Fibroblast of pulmonary artery (primary cell): ENCODE measurements around the gene ZNF407.

Source experiments
- DNase-seq: peaks from one replicate; pipeline ENCODE4 v3.0.0-alpha.2; 2010; ENCODE audit warnings: low read depth
- H3K4me3 ChIP-seq: replicated peaks from 2 replicates; pipeline ENCODE4 v1.5.1; 2011; ENCODE audit warnings: low read depth, mild to moderate bottlenecking, control low read depth, low read length, moderate library complexity
- TF ChIP-seq, protein P1 (sequence below): IDR thresholded peaks from 2 replicates; pipeline ENCODE4 v1.5.1; 2011; ENCODE audit warnings: mild to moderate bottlenecking, control low read depth, low read length, inconsistent platforms; ENCODE audit errors: missing control alignments

The ZNF407 gene

DNA sequence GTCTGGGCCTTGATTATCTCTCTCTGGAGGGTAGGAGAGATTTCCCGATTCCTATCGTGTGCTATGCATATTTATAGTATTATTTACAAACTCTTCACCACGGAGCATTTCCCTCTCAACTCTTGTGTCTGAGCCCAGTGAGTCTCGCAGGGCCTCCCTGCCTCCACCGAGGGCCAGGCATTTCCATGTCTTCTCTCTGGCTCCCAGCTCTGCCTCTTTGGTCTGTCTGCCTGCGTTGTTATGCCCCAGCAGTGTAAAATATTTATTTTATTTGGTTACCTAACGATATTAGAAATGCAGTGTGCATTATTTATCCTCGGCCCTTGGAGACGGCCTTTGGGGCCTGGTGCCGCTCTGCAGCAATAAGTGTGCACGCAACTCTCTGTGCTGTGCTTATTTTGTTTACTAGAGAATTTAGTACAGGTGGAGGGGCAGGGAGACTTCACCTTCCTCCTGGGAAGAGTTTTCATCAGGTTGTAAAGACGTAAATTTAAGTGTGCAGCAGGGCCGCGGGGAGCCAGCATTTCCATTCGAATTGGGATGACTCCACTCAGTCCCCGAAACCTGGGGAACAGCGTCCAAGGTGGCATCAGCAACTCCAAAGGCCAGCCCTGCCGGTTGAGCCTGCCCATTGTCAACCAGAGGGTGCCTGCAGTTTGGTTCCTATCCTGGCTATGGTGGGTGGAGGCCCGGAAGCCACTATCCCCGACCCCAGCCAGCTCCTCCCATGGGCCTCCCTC, 511.1 kb downstream of the ZNF407 start:
- TF ChIP-seq, protein P1, sequence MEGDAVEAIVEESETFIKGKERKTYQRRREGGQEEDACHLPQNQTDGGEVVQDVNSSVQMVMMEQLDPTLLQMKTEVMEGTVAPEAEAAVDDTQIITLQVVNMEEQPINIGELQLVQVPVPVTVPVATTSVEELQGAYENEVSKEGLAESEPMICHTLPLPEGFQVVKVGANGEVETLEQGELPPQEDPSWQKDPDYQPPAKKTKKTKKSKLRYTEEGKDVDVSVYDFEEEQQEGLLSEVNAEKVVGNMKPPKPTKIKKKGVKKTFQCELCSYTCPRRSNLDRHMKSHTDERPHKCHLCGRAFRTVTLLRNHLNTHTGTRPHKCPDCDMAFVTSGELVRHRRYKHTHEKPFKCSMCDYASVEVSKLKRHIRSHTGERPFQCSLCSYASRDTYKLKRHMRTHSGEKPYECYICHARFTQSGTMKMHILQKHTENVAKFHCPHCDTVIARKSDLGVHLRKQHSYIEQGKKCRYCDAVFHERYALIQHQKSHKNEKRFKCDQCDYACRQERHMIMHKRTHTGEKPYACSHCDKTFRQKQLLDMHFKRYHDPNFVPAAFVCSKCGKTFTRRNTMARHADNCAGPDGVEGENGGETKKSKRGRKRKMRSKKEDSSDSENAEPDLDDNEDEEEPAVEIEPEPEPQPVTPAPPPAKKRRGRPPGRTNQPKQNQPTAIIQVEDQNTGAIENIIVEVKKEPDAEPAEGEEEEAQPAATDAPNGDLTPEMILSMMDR = no peak
- no peak overlapping the region for H3K4me3 ChIP-seq
- DNase-seq = no peak

DNA sequence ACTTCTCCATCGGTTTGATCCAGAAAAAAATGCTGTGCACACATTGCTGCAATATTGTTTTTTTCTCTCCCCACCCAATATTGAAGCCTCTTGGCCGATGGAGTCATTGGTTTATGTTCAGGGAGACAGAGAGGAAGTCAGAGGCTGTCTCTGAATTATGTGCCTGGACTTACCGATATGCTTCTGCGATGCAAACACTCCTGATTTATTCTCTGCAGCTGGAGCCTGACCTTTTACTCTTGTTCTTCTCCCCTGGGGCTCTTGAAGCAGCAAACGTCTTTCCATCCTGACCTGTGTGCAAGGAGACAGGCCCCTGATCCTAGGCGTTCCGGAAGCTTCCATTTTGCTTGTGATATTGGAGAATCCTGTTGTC, 511.6 kb downstream of the ZNF407 start:
- DNase-seq = no peak
- TF ChIP-seq, protein P1 = no peak

GRCh38 chr18:75109819-75110218, 512.1 kb downstream of the ZNF407 start:
- no peak for DNase-seq
- TF ChIP-seq, protein P1 = no peak
- no peak overlapping the region for H3K4me3 ChIP-seq

More for the DNA sequence above, 511.6 kb downstream of the ZNF407 start:
- no peak overlapping the region for H3K4me3 ChIP-seq

DNA sequence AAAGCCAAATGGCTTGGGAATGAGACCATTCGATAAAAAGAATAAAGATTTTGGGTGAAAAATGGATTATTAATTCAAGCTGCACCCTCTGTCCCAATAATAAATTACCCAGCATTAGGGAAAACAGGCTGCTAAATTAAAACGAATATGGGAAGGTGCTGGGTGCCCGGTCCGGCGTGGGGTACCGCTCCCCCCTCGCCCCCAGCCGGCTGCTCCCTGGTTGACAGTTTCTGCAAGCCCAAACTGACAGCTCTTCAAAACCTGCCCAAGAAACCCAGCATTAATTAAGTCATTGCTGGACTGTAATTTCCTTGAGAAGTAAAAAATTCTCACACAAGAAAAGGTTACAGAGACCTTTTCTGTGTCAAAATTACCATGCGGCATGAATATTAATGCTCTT, 512.6 kb downstream of the ZNF407 start:
- no peak for DNase-seq
- TF ChIP-seq, protein P1 = no peak
- no peak overlapping the region for H3K4me3 ChIP-seq

DNA sequence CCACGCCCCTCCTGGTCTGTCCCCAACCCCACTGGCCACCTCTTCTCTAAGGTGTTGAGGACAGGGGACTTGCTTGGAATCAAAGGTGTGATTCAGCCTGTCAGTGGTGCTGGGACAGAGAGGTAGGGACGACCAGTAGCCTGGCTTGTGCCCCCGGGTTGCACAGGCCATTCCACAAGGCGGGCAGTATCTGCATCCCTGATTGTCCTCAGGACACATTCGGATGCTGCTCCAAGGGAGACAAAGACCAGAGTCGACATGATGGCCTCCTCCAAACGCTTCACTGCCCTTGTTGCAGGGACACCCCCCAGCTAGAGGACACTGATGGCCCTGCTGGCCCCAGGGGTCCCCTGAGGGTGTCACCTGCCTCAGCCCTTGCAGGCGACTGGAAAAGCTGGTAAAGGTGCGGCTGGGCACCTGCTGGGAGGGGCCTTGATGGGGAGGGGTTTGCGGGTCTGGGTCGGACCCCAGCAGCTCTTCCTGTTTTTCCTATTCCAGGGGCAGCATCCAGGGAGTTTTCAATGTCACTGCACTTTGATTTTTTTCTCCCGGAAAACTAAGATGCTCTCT, 513.3 kb downstream of the ZNF407 start:
- no peak for DNase-seq
- TF ChIP-seq, protein P1 = no peak
- no peak overlapping the region for H3K4me3 ChIP-seq

DNA sequence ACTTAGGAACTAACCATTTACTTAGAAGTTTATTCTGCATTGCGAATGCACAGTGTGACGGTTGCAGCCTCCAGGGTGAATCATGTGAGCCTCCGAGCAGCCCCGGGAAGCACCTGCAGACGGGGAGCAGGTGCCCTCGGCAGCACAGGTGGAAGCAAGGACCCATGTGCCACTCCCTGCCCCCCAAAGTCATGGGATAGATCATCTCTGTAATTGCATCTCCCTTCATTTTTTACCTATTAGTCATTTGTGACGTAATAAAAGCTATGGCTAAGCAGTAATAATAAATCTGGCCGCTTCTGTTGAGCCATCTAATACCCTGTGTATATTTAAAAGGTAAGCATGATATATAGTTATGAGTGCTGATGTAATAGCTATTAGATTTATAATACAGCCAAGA, 514.1 kb downstream of the ZNF407 start:
- TF ChIP-seq, protein P1 = no peak
- no peak overlapping the region for H3K4me3 ChIP-seq
- DNase-seq = no peak
